Right lobe of liver (tissue), 6 donors: ENCODE measurements around the gene MAPK12. TPM values are rescaled to one million over a fixed set of nuclear protein-coding genes. Genes with fewer than 3 reads are reported as not detected.

Experiments used
- ATAC-seq, 4 donors: fragments of 200-7000 bp; cut with Tn5 transposase; one replicate each; pipeline ENCODE4 v1.9.1; 2020; ENCODE audit warnings: mild to moderate bottlenecking in 4 of 4, moderate library complexity in 4 of 4
- DNase-seq, 3 donors: peaks; one replicate each; pipeline ENCODE4 v3.0.0-alpha.2; 2020
- H3K27ac ChIP-seq, 3 donors: fragments of 200-600 bp; one replicate each; pipeline ENCODE4 v1.8.0; 2022
- H3K27me3 ChIP-seq, 2 donors: fragments of 200-600 bp; one replicate each; pipeline ENCODE4 v1.8.0; 2022
- H3K36me3 ChIP-seq, 4 donors: fragments of 200-600 bp; sonication (generic) in 1 of 4; one replicate each; pipeline versions ENCODE4 v1.5.1 to v1.8.0; 2017 to 2022; ENCODE audit warnings: control low read depth in 1 of 4
- H3K4me1 ChIP-seq, 4 donors: fragments of 200-600 bp; sonication (generic) in 1 of 4; one replicate each; pipeline versions ENCODE4 v1.5.1 to v1.8.0; 2017 to 2022; ENCODE audit warnings: control low read depth in 1 of 4
- H3K4me3 ChIP-seq, 3 donors: fragments of 200-600 bp; one replicate each; pipeline ENCODE4 v1.8.0; 2022
- H3K9me3 ChIP-seq, 4 donors: fragments of 200-600 bp; sonication (generic) in 1 of 4; one replicate each; pipeline versions ENCODE4 v1.5.1 to v1.8.0; 2017 to 2022; ENCODE audit warnings: control low read depth in 1 of 4
- POLR2A ChIP-seq: fragments of 450-650 bp; IDR thresholded peaks from one replicate; pipeline ENCODE4 v1.6.1; 2017; ENCODE audit warnings: antibody characterized with exemption, mild to moderate bottlenecking
- WGBS: methylation state at CpG from one replicate; pipeline ENCODE4 v1.1.6; 2018; ENCODE audit warnings: low coverage, low lambda C conversion rate; ENCODE audit not compliant: insufficient coverage; ENCODE audit errors: missing lambda C conversion rate; 5-methylcytosine and 5-hydroxymethylcytosine counted together
- intact Hi-C, 2 donors: fragments of 100-400 bp; cut with DNase I; formaldehyde crosslinking; loops; one replicate each; pipeline versions ENCODE4 v1.11.2 to v1.14.1; 2022
- total RNA-seq, 6 experiments: library from RNA; depleted of rRNA in 2 of 6; stranded (reverse); fragments of >200 nt in 2 of 6; fragmentation: NEBNext Ultra II Directional in 3 of 6; extraction: Animal tissue kit (Norgen Biotek cat#: 25700) in 3 of 6; gene quantifications; one replicate each; pipeline versions ENCODE4 v1.1.0 to v1.2.4, GENCODE V29; 2016 to 2023
- TF ChIP-seq, protein P1 (sequence below), 4 donors: fragments of 200-600 bp in 3 of 4; fragments of 450-650 bp in 1 of 4; IDR thresholded peaks; one replicate each; pipeline versions ENCODE4 v1.5.1 to v1.8.0; 2016 to 2022; ENCODE audit warnings: antibody characterized with exemption in 4 of 4, mild to moderate bottlenecking in 2 of 4
- donor health status: DM: no; HTN: yes; CAD: no.
- donor health status: DM: no; HTN: no; CAD: no.
- donor health status: DM: no; HTN: no; CAD: no.
- donor health status: DM: no; HTN: yes; CAD: no.
- donor health status: DM: no; HTN: yes; CAD: no.

The MAPK12 gene
- total RNA-seq, 6 experiments from 2014 or later: 2.1 to 7.6 (median 3.6) TPM

DNA sequence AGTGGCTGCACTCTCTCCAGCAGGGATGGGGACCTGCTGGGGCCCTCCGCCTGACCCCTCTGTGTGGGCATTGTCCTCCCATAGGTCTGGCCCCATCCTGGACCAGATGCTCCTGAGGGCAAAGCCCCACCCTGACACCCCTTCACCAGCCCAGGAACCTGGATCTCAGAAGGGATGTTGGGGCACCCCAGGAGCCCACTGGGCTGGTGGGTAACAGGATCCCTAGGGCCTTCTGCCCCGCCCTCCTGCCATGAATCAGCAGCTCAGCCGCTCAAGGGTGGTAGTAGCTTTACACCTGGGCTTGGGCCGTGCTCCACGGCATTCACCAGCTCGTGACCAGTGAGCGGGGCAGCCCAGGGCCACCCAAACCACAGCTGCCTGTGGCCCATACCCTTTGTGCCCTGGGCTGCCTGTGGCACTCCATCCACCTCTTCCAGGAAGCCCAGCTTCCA lies 1.0 kb upstream of the MAPK12 start:
- Histone ChIP-seq H3K27me3 (no peaks in the 10 kb centered on the region), H3K27ac (no peak overlapping the region), H3K4me1 (peaks cover 0 to 24% (median 8%) of the 10 kb centered on the region in 4 donors), H3K36me3 (no peaks in the 10 kb centered on the region), H3K9me3 (no peaks in the 10 kb centered on the region), H3K4me3 (no peak overlapping the region)
- WGBS: no CpG with 5 or more reads among the region's 7 CpGs
- ATAC-seq (no peak), DNase-seq (no peak)
- no peak for TF ChIP-seq POLR2A
- TF ChIP-seq, protein P1, sequence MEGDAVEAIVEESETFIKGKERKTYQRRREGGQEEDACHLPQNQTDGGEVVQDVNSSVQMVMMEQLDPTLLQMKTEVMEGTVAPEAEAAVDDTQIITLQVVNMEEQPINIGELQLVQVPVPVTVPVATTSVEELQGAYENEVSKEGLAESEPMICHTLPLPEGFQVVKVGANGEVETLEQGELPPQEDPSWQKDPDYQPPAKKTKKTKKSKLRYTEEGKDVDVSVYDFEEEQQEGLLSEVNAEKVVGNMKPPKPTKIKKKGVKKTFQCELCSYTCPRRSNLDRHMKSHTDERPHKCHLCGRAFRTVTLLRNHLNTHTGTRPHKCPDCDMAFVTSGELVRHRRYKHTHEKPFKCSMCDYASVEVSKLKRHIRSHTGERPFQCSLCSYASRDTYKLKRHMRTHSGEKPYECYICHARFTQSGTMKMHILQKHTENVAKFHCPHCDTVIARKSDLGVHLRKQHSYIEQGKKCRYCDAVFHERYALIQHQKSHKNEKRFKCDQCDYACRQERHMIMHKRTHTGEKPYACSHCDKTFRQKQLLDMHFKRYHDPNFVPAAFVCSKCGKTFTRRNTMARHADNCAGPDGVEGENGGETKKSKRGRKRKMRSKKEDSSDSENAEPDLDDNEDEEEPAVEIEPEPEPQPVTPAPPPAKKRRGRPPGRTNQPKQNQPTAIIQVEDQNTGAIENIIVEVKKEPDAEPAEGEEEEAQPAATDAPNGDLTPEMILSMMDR (IDR thresholded peaks at IDR 0.05): no peak
- intact Hi-C loops: no loop called here

DNA sequence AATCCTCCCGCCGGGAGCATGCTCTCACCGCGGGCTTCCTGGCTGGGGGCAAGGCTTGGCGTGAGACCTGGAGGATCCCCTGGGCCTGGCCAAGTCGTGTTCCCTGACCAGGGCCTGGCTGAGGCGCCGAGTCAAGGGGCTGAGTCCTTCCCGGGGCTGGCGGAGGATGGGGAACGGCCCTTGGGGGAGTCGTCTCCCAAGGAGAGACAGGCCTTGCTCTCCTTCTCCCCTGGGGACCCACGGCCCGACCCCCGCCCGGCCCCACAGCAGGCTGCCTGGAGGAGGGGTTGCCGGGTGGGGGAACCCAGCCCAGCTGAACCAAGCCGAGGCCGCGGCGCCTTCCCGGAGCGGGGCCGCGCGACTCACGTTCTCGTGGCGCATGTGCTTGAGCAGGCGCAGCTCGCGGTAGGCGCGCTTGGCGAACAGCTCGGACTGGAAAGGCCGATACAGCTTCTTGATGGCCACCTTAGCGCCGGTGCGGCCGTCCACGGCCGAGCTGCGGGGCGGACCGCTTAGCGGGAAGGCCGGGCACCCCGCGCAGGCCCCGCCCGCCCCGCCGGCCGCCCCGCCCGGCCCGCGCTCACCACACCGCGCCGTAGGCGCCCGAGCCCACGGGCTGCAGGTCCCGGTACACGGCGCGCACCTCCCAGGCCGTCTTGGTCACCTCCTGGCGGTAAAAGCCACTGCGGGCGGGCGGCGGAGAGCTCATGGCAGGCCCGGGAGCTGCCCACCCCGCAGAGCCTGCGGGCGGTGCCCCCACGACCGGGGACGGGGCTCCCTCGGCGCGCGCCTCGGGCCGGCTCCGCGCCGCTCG lies 475 bp downstream of the MAPK12 start:
- no peak overlapping the region for H3K27ac ChIP-seq
- ATAC-seq: peak in 3 of 4 donors; percentile 0 to 1 (median 1)
- intact Hi-C loops: no loop called here

DNA sequence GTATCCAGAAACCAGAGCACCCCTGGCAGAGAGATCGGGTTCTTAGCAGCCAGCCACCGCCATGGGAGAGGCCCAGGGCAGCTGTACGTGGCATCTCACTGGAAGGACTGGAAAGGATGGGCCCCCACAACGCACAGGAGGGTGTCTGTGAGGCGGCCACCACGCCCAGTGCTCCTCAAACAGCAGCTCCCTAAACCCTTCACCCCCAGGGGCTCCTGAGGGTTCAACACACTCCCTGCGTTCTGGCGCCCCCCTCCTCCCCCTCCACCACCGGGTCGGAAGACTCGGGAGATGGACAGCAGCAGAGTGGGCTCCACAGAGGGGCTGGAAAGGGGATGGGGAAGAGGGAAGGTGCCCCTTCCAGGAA lies 1.1 kb downstream of the MAPK12 start:
- ATAC-seq (no peak), DNase-seq (no peak)
- H3K4me1 ChIP-seq: peaks cover 0 to 24% (median 8%) of the 10 kb centered on the region in 4 donors
- WGBS: no CpG with 5 or more reads among the region's 11 CpGs
- H3K27me3 ChIP-seq: no peaks in the 10 kb centered on the region
- H3K4me3 ChIP-seq: peak overlapping the region in 2 of 3 donors; percentile 42 to 48
- H3K27ac ChIP-seq: no peak overlapping the region
- H3K9me3 ChIP-seq: no peaks in the 10 kb centered on the region
- no peaks in the 10 kb centered on the region for H3K36me3 ChIP-seq
- intact Hi-C loops: no loop called here
- no peak for TF ChIP-seq POLR2A

More for the DNA sequence above, 475 bp downstream of the MAPK12 start:
- Histone ChIP-seq H3K4me3 (peak overlapping the region; percentile 37 to 48 (median 42)), H3K9me3 (no peaks in the 10 kb centered on the region), H3K27me3 (no peaks in the 10 kb centered on the region), H3K36me3 (no peaks in the 10 kb centered on the region), H3K4me1 (peaks cover 0 to 24% (median 8%) of the 10 kb centered on the region in 4 donors)
- no peak for TF ChIP-seq POLR2A
- TF ChIP-seq, protein P1 (IDR thresholded peaks at IDR 0.05): no peak
- DNase-seq: no peak
- 20% methylated on average over 1 of the region's 92 CpGs for WGBS

DNA sequence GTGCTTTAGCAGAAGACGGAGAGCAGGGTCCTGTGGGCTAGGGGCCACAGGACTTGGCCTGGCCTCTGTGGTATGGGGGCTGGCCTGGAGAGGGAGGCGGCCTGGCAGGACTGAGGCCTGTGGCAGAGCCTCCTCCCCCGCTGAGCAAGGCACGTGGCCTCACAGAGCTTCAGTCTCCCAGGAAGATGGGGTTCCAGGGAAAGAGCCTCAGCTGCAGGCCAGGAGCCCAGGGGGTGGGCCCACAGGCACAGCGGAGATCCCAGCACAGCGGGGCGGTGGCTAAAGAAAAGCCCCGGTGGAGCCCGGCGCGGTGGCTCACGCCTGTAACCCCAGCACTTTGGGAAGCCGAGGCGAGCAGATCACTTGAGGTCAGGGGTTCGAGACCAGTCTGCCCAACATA lies 2.2 kb downstream of the MAPK12 start:
- peaks cover 0 to 24% (median 8%) of the 10 kb centered on the region in 4 donors for H3K4me1 ChIP-seq
- H3K27ac ChIP-seq: no peak overlapping the region
- H3K9me3 ChIP-seq: no peaks in the 10 kb centered on the region
- intact Hi-C loops: no loop called here
- H3K36me3 ChIP-seq: no peaks in the 10 kb centered on the region
- 96% methylated on average over 11 of the region's 15 CpGs for WGBS
- H3K4me3 ChIP-seq: no peak overlapping the region
- no peaks in the 10 kb centered on the region for H3K27me3 ChIP-seq
- no peak for TF ChIP-seq POLR2A
- ATAC-seq (no peak), DNase-seq (no peak)

DNA sequence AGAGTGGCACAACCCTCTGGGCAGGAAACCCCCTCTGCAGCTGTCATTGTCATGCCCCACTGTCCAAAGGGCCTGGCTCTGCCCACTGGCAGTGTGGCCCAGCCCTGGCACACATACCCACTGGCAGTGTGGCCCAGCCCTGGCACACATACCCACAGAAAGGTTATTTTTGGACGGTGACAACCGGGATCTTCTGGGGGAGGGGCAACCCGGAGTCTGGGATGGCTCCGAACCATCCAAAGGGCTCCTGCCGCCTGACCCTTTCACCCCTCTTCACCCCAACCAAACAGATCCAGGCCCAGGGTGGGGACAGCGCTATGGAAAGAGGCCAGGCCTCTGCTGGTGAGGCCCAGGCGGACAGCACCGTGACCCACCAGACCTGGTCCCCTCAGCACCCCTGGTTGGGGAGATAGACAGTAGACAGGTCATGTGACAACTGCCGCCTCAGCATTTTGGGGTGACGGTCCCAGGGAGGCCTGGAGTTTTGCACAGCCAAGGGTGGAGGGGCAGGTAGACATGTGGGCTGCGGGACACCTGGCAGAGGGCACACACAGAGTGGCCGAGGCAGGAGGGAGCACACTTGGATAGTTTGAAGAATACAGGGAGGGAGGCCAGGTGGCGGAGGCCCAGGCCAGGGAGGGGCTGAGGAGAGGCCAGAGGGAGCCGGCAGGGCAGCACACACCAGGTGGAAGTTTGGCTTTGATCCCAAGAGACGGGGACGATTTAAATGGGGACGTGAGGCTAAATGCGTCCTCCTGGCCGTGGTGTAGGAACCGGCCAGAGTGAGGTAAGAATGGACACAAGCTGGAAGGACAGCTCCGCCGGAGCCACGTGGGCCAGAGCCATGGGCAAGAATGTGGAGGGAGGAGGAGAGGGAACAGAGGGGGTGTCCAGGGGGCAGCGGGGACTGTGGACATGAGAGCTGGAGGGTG lies 2.9 kb downstream of the MAPK12 start:
- intact Hi-C loops: no loop called here
- WGBS: 68% methylated on average over 13 of the region's 24 CpGs
- Histone ChIP-seq H3K27ac (peak overlapping the region in 1 of 3 donors; percentile 43), H3K9me3 (no peaks in the 10 kb centered on the region), H3K27me3 (no peaks in the 10 kb centered on the region), H3K4me1 (peaks cover 0 to 24% (median 8%) of the 10 kb centered on the region in 4 donors), H3K4me3 (no peak overlapping the region), H3K36me3 (no peaks in the 10 kb centered on the region)
- DNase-seq (peak in 2 of 3 donors; percentile 83 to 90), ATAC-seq (peak; percentile 30 to 77 (median 51))
- TF ChIP-seq POLR2A: no peak
- TF ChIP-seq, protein P1 (IDR thresholded peaks at IDR 0.05): no peak
